Heart left ventricle (tissue), 13 donors: ENCODE results near the gene HDLBP.

ENCODE experiments used
- CTCF ChIP-seq, 12 donors: fragments of 200-600 bp; sonication (generic) in 4 of 12; IDR thresholded peaks; one replicate each; pipeline versions ENCODE4 v1.5.0 to v1.8.0; 2018 to 2022; ENCODE audit warnings: antibody characterized with exemption in 12 of 12, mild to moderate bottlenecking in 5 of 12
- POLR2A ChIP-seq, 2 donors: fragments of 450-650 bp; IDR thresholded peaks; one replicate each; pipeline ENCODE4 v1.6.1; 2017; ENCODE audit warnings: antibody characterized with exemption in 2 of 2, mild to moderate bottlenecking in 2 of 2, moderate library complexity in 2 of 2
- donor health status: ischemic (EF 13 %, LVEDD 7.1; RV severe dilation, severe dysfunction).
- donor health status: DM: no; HTN: yes; CAD: no.
- donor health status: DM: no; HTN: no; CAD: no.
- donor health status: ischemic (EF 25% LVEDD 6.9; RV normal size, moderate dysfunction).
- donor health status: ischemic (EF 25% LVEDD 5.7; RV mildly dilated, moderate dysfunction).
- donor health status: ischemic (EF 35%, LVEDD 5.7; RV mildly dilated, moderate dysfunction).
- donor health status: nonischemic (EF 11% LVEDD 7.7; RV severe dilation, severe dysfunction).
- donor health status: DM: yes; HTN: yes; CAD: no.
- donor health status: PGD.
- donor health status: ischemic (EF 29% LVEDD 5.4; RV normal size, mild dysfunction).
- donor health status: nonischemic (EF 23%, LVEDD 6.1; RV moderate dilation, normal function).

GRCh38 chr2:241249654-241250053 is 65.8 kb downstream of the HDLBP start:
- TF ChIP-seq POLR2A (IDR thresholded peaks at IDR 0.05), result no peak
- no peak for TF ChIP-seq CTCF (IDR thresholded peaks at IDR 0.05)
